HFFc6 (cell line): ENCODE measurements around the gene NUDT11. TPM values are rescaled to one million over a fixed set of nuclear protein-coding genes. Genes with fewer than 3 reads are reported as not detected.
"Not testable (repeated sequence)": the region's sequence is repeated elsewhere in the genome, so short reads cannot be mapped to it uniquely, and the experiment has no call there.

Source experiments
- DNase-seq: peaks from one replicate; pipeline ENCODE4 v3.0.0-alpha.2; 2018
- H3K27ac Mint-ChIP-seq: 2 replicates; pipeline ENCODE4 v1.8.0; 2020; ENCODE audit warnings: mild to moderate bottlenecking, mixed read lengths
- H3K27me3 Mint-ChIP-seq: 2 replicates; pipeline ENCODE4 v1.8.0; 2021; ENCODE audit warnings: mild to moderate bottlenecking, moderate library complexity, mixed read lengths; ENCODE audit not compliant: insufficient read depth
- H3K36me3 Mint-ChIP-seq: 2 replicates; pipeline ENCODE4 v1.8.0; 2021; ENCODE audit warnings: low read depth, mixed read lengths
- H3K4me1 Mint-ChIP-seq: 2 replicates; pipeline ENCODE4 v1.8.0; 2020; ENCODE audit warnings: low read depth, mixed read lengths
- H3K4me3 Mint-ChIP-seq: 2 replicates; pipeline ENCODE4 v1.8.0; 2020; ENCODE audit warnings: mild to moderate bottlenecking, moderate library complexity, mixed read lengths
- H3K9me3 Mint-ChIP-seq: 2 replicates; pipeline ENCODE4 v1.8.0; 2020; ENCODE audit warnings: mild to moderate bottlenecking, mixed read lengths
- long read RNA-seq: library from polyadenylated mRNA; unstranded; transcript quantifications from one replicate; pipeline ENCODE4 v2.0.0, GENCODE V29; 2019
- total RNA-seq, 6 experiments: library from RNA; stranded (reverse); fragmentation: NEBNext Ultra II Directional; extraction: Animal tissue kit (Norgen Biotek cat#: 25700); gene quantifications; 2 replicates in 1 of 6; 3 replicates in 5 of 6; pipeline ENCODE4 v1.2.3, GENCODE V29; 2021
- TF ChIP-seq, protein P1 (sequence below): fragments of 200-600 bp; sonication (generic); IDR thresholded peaks from 2 replicates; pipeline ENCODE4 v1.5.0; 2021; ENCODE audit warnings: antibody characterized with exemption, mild to moderate bottlenecking

The NUDT11 gene
- 1 to 10 TPM; 4.5 to 7.3 (median 6.2) TPM for total RNA-seq
- long read RNA-seq, transcript NUDT11-201 (2 exons, 2,385 nt): major isoform, 7 of 7 reads
- long read RNA-seq, partial matches to known transcripts: 0 of 7 reads
- long read RNA-seq, other reads (novel, unspliced or antisense): 0 of 7 reads

DNA sequence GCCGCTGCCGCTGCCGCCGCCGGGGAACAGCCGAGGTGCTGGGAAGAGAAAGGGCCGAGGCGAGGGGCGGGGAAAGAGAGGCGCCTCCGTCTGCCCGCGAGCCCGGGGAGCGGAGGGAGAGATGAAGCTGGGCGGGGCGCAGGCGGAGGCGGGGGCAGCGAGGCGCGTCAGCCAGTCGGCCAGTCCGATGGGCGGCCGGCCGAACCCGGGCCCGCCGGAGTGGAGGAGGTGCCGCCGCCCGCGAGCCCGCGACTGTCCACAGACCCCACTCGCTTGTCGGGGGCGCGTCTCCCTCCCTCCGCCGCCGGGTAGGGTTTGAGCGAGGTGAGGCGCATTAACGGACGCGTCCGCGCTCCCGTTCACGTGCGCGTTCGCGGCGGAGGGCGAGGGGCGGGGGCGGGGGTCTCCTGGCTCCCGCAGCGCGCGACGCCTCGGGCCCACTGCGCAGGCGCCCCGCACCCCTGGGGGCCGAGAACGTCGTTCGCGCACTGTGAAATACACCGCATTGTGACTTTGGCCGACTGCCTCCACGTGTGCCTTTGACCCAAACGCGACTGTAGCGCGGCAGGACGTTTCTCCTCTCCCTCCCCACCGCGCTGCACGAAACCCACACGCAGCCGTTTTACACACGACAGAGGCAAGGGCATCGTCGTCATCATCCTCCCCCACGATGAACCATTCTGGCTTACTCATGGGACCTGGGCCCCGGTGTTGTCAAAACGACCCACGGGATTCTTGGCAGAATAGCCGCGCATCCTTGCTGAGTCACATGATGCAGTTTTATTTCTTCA, at the start of gene NUDT11:
TSS of gene NUDT11 (minus strand) at position 92 of the 791 bp plus-strand sequence. CDS start 148 bp downstream, outside the sequence.
- H3K9me3 Mint-ChIP-seq: no peaks in the 10 kb centered on the region
- H3K27ac Mint-ChIP-seq: peak within 1 kb of the TSS; percentile 79
- H3K4me1 Mint-ChIP-seq: peaks cover 15% of the 10 kb centered on the region
- TF ChIP-seq, protein P1, sequence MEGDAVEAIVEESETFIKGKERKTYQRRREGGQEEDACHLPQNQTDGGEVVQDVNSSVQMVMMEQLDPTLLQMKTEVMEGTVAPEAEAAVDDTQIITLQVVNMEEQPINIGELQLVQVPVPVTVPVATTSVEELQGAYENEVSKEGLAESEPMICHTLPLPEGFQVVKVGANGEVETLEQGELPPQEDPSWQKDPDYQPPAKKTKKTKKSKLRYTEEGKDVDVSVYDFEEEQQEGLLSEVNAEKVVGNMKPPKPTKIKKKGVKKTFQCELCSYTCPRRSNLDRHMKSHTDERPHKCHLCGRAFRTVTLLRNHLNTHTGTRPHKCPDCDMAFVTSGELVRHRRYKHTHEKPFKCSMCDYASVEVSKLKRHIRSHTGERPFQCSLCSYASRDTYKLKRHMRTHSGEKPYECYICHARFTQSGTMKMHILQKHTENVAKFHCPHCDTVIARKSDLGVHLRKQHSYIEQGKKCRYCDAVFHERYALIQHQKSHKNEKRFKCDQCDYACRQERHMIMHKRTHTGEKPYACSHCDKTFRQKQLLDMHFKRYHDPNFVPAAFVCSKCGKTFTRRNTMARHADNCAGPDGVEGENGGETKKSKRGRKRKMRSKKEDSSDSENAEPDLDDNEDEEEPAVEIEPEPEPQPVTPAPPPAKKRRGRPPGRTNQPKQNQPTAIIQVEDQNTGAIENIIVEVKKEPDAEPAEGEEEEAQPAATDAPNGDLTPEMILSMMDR: no peak
- no peaks in the 10 kb centered on the region for H3K36me3 Mint-ChIP-seq
- DNase-seq: peak; percentile 31
- H3K27me3 Mint-ChIP-seq: peaks cover 4% of the 10 kb centered on the region
- peak within 1 kb of the TSS; percentile 86 for H3K4me3 Mint-ChIP-seq

DNA sequence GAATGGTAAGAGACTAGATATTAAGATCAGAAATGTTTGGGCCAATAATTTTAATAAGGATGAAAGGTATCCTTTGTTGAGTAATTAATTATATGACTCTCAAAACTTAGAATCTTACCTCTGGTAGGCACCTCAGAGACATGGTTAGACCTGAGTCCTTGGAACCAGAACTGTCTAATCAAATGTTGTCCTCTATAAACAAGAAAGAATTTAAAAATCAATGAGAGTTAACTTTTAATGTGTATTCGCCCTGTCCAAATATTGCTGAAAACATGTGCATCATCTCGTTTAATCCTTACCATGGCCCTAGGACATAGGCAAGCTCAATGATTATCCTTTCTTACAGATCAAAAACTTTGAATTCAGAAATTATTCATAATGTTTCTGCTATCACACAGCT, 24.0 kb upstream of the NUDT11 start:
- Mint-ChIP-seq H3K36me3 (no peaks in the 10 kb centered on the region), H3K9me3 (no peaks in the 10 kb centered on the region), H3K4me3 (no peak overlapping the region), H3K27ac (no peak overlapping the region), H3K27me3 (peaks cover 2% of the 10 kb centered on the region), H3K4me1 (no peaks in the 10 kb centered on the region)
- DNase-seq: no peak
- TF ChIP-seq, protein P1: no peak

DNA sequence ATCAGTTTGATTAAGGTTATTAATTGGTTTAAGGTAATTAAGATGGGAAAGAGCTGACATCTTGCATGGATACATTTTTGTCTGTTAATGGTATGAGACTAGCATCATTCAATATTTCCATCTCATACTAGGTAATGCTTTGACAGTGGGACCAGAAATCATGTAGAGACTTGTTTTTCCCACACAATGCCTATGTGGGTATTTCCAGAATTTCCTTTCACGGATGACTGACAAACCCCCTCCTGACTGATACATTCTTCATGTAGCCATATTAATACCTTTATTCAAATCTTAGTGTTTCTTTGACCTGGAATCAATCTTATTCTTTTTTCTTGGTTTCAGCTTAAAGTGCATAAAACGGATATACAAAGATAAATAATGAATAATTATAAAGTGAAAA, 22.7 kb upstream of the NUDT11 start:
- not testable (repeated sequence) for H3K27me3 Mint-ChIP-seq, H3K36me3 Mint-ChIP-seq, H3K27ac Mint-ChIP-seq, H3K4me3 Mint-ChIP-seq, DNase-seq, H3K4me1 Mint-ChIP-seq, H3K9me3 Mint-ChIP-seq

DNA sequence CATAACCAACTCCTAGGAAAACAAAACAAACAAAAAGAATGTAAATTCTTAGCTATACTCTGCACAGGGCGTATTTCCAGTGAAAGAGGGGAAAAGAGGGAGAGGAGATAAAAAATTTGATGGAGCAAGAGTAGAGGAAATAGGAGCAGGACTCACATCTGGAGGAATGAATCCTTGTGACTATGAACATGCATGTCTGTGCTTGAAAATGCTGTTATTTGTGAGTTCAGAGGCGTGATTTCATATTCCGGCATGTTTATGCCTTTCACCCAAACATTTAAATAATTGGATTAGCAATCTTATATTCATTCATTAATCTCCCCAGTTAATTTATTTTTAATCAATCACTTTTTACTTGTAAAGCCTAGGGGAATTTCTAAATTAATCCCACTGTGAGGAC, 11.2 kb upstream of the NUDT11 start:
- DNase-seq: no peak
- Mint-ChIP-seq H3K9me3 (no peaks in the 10 kb centered on the region), H3K36me3 (no peaks in the 10 kb centered on the region), H3K27me3 (peaks cover 7% of the 10 kb centered on the region; the same call in 1 of the 2 replicates), H3K4me1 (no peaks in the 10 kb centered on the region), H3K4me3 (no peak overlapping the region), H3K27ac (no peak overlapping the region)
- TF ChIP-seq, protein P1: no peak

DNA sequence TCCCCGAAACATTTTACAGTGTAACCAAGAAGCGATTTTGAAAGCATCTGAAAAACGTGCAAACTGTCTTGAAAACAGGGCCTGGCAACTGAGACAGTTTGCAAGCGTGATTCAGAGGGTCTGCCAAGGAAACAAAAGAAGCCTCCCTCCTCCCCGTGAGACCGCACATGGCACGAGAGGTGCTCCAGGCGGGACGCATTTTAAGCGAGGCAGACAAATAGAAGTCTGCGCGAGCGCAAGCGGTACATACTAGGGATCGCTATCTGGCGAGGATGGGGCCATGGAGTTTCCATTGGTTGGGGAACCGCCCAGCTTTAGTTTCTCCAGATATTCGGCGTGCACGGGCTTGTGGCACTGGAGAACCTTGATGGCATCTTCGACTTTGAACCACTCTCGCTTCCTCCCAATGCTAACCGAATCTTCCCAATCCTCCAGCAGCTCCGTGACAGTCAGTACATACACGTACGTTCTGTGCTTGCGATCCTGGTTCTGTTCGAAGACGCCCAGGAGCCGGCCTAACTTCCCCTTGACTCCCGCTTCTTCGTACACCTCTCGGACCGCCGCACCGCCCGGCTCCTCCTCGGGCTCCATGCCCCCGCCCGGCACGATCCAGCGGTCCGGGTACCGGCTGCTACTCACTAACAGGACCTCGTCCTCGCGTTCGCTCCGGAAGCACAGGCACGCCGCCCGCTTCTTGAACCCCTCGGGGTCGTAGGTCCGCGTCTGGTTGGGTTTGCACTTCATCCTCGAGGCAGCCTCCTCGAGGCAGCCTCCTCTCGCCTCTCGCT, 497 bp downstream of the NUDT11 start:
- DNase-seq, H3K36me3 Mint-ChIP-seq, H3K27me3 Mint-ChIP-seq, H3K9me3 Mint-ChIP-seq: not testable (repeated sequence)
- peak overlapping the region; percentile 57 for H3K27ac Mint-ChIP-seq
- peaks cover 15% of the 10 kb centered on the region for H3K4me1 Mint-ChIP-seq
- H3K4me3 Mint-ChIP-seq: peak overlapping the region; percentile 86

DNA sequence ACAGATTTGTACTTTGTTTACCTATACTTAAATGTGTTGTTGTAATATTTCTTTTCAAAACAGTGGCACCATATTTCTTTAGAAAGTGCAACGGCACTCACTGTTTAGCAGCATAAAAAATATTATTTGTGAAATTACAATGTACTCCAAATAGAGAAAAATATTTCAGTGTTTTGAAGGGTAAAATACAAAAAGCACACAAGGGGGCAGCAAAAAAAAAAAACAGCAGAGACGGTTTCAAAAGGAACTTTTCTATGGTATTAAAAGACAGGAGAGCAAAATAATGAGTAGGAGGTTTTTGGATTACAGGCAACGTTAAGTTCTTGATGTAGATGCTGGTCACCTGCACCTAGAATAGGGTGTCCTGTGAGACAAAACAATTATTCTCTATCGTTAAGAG, 2.0 kb downstream of the NUDT11 start:
- TF ChIP-seq, protein P1: peak; percentile 66
- H3K36me3 Mint-ChIP-seq: no peaks in the 10 kb centered on the region
- H3K4me1 Mint-ChIP-seq: peaks cover 15% of the 10 kb centered on the region
- no peak for DNase-seq
- peak overlapping the region; percentile 86 for H3K4me3 Mint-ChIP-seq
- H3K27ac Mint-ChIP-seq: no peak overlapping the region
- H3K9me3 Mint-ChIP-seq: no peaks in the 10 kb centered on the region
- H3K27me3 Mint-ChIP-seq: peaks cover 4% of the 10 kb centered on the region
